ENCODE measurements around the gene GLCCI1.

GLCCI1 gene

GRCh38 chr7:8051373-8051772 is 82.8 kb downstream of the GLCCI1 start:
- Histone ChIP-seq H3K9ac (no peak overlapping the region), H3K27me3 (ENCODE audit: control insufficient read depth, insufficient read depth, low read length) (no peaks in the 10 kb centered on the region), H3K27ac (no peak overlapping the region), H3K4me2 (ENCODE audit: low read length) (no peak overlapping the region), H3K4me3 (ENCODE audit: low read depth, low read length) (no peak overlapping the region), H3K36me3 (ENCODE audit: control insufficient read depth, insufficient read depth, low read length) (no peaks in the 10 kb centered on the region), H3K4me1 (no peaks in the 10 kb centered on the region), H2AFZ (no peak overlapping the region), H3K79me2 (no peaks in the 10 kb centered on the region), H3K9me3 (ENCODE audit: control insufficient read depth, low read length) (no peaks in the 10 kb centered on the region)
- no peak for TF ChIP-seq CTCF (IDR thresholded peaks at IDR 0.05)

GRCh38 chr7:8051998-8052397 is 83.4 kb downstream of the GLCCI1 start:
- no peak overlapping the region for H2AFZ ChIP-seq
- no peak for TF ChIP-seq CTCF (IDR thresholded peaks at IDR 0.05)
- H3K9me3 ChIP-seq (ENCODE audit: control insufficient read depth, low read length), result no peaks in the 10 kb centered on the region
- H3K4me2 ChIP-seq (ENCODE audit: low read length), result no peak overlapping the region
- no peak overlapping the region for H3K27ac ChIP-seq
- H3K9ac ChIP-seq, result no peak overlapping the region
- no peaks in the 10 kb centered on the region for H3K27me3 ChIP-seq (ENCODE audit: control insufficient read depth, insufficient read depth, low read length)
- H3K79me2 ChIP-seq, result no peaks in the 10 kb centered on the region
- no peaks in the 10 kb centered on the region for H3K4me1 ChIP-seq
- H3K4me3 ChIP-seq (ENCODE audit: low read depth, low read length), result no peak overlapping the region
- no peaks in the 10 kb centered on the region for H3K36me3 ChIP-seq (ENCODE audit: control insufficient read depth, insufficient read depth, low read length)

- Histone ChIP-seq H3K4me3 (ENCODE audit: low read depth, low read length) (no peak overlapping the region), H3K4me1 (no peaks in the 10 kb centered on the region), H2AFZ (no peak overlapping the region), H3K27me3 (ENCODE audit: control insufficient read depth, insufficient read depth, low read length) (no peaks in the 10 kb centered on the region), H3K9me3 (ENCODE audit: control insufficient read depth, low read length) (no peaks in the 10 kb centered on the region), H3K4me2 (ENCODE audit: low read length) (no peak overlapping the region), H3K36me3 (ENCODE audit: control insufficient read depth, insufficient read depth, low read length) (no peaks in the 10 kb centered on the region), H3K27ac (no peak overlapping the region), H3K79me2 (no peaks in the 10 kb centered on the region), H3K9ac (no peak overlapping the region)
- TF ChIP-seq CTCF (IDR thresholded peaks at IDR 0.05), result no peak
These were observed 84.2 kb downstream of the GLCCI1 start for GRCh38 chr7:8052824-8053223.

GRCh38 chr7:8056439-8056838 is 87.8 kb downstream of the GLCCI1 start:
- Histone ChIP-seq H3K27ac (no peak overlapping the region), H2AFZ (no peak overlapping the region), H3K4me1 (no peaks in the 10 kb centered on the region), H3K36me3 (ENCODE audit: control insufficient read depth, insufficient read depth, low read length) (no peaks in the 10 kb centered on the region), H3K27me3 (ENCODE audit: control insufficient read depth, insufficient read depth, low read length) (no peaks in the 10 kb centered on the region), H3K4me2 (ENCODE audit: low read length) (no peak overlapping the region), H3K4me3 (ENCODE audit: low read depth, low read length) (no peak overlapping the region), H3K9me3 (ENCODE audit: control insufficient read depth, low read length) (no peaks in the 10 kb centered on the region), H3K9ac (no peak overlapping the region), H3K79me2 (no peaks in the 10 kb centered on the region)
- no peak for TF ChIP-seq CTCF (IDR thresholded peaks at IDR 0.05)

GRCh38 chr7:8057566-8057965 is 89.0 kb downstream of the GLCCI1 start:
- no peaks in the 10 kb centered on the region for H3K36me3 ChIP-seq (ENCODE audit: control insufficient read depth, insufficient read depth, low read length)
- no peaks in the 10 kb centered on the region for H3K27me3 ChIP-seq (ENCODE audit: control insufficient read depth, insufficient read depth, low read length)
- H2AFZ ChIP-seq, result no peak overlapping the region
- no peak for TF ChIP-seq CTCF (IDR thresholded peaks at IDR 0.05)
- no peak overlapping the region for H3K27ac ChIP-seq
- H3K4me3 ChIP-seq (ENCODE audit: low read depth, low read length), result no peak overlapping the region
- no peaks in the 10 kb centered on the region for H3K9me3 ChIP-seq (ENCODE audit: control insufficient read depth, low read length)
- H3K79me2 ChIP-seq, result peaks cover under 1% of the 10 kb centered on the region
- H3K4me2 ChIP-seq (ENCODE audit: low read length), result no peak overlapping the region
- H3K9ac ChIP-seq, result no peak overlapping the region
- no peaks in the 10 kb centered on the region for H3K4me1 ChIP-seq
